HepG2 (cell line): ENCODE data around the gene PRKN.

Experiments used
- CREB1 ChIP-seq, 2 experiments: fragments of 450-650 bp in 1 of 2; IDR thresholded peaks; 2 replicates each; pipeline ENCODE4 v1.6.1; 2016 to 2017; ENCODE audit warnings: control low read depth in 1 of 2, mild to moderate bottlenecking in 1 of 2, missing compliant biosample characterization in 1 of 2, missing genetic modification characterization in 1 of 2
- EP300 ChIP-seq, 3 experiments: sonication (generic) in 1 of 3; formaldehyde crosslinking in 1 of 3; IDR thresholded peaks; 2 replicates each; pipeline versions ENCODE4 v1.5.1 to v1.6.1; 2011 to 2020; ENCODE audit warnings: low read depth in 2 of 3, low read length in 2 of 3, borderline replicate concordance in 1 of 3, improper control_type of control experiment in 1 of 3, mild to moderate bottlenecking in 1 of 3, missing genetic modification reagents in 1 of 3, moderate library complexity in 1 of 3
- HBP1 ChIP-seq: IDR thresholded peaks from 2 replicates; pipeline ENCODE4 v1.6.1; 2016; ENCODE audit warnings: low read depth, control low read depth
- RAD21 ChIP-seq: fragments of 450-650 bp; formaldehyde crosslinking; IDR thresholded peaks from 2 replicates; pipeline ENCODE4 v1.5.0; 2020; ENCODE audit warnings: mild to moderate bottlenecking
- ZNF484 ChIP-seq: sonication (generic); formaldehyde crosslinking; IDR thresholded peaks from 2 replicates; pipeline ENCODE4 v1.5.1; 2020; ENCODE audit warnings: mild to moderate bottlenecking, low read depth, missing genetic modification reagents, borderline replicate concordance
- TF ChIP-seq, protein P1 (sequence below): IDR thresholded peaks from 2 replicates; pipeline ENCODE4 v1.6.1; 2018; ENCODE audit warnings: missing genetic modification reagents
- TF ChIP-seq, protein P2 (sequence below): sonication (generic); formaldehyde crosslinking; IDR thresholded peaks from 2 replicates; pipeline ENCODE4 v1.4.0; 2020; ENCODE audit warnings: missing genetic modification reagents
- TF ChIP-seq, protein P3 (sequence below): sonication (generic); formaldehyde crosslinking; IDR thresholded peaks from 2 replicates; pipeline ENCODE4 v1.4.0; 2020; ENCODE audit warnings: missing genetic modification reagents
- TF ChIP-seq, protein P4 (sequence below): sonication (generic); formaldehyde crosslinking; IDR thresholded peaks from 2 replicates; pipeline ENCODE4 v1.5.0; 2020; ENCODE audit warnings: mild to moderate bottlenecking, missing genetic modification reagents, moderate library complexity

GRCh38 chr6:161660666-161661571 is 1066.6 kb downstream of the PRKN start:
- TF ChIP-seq, protein P1, sequence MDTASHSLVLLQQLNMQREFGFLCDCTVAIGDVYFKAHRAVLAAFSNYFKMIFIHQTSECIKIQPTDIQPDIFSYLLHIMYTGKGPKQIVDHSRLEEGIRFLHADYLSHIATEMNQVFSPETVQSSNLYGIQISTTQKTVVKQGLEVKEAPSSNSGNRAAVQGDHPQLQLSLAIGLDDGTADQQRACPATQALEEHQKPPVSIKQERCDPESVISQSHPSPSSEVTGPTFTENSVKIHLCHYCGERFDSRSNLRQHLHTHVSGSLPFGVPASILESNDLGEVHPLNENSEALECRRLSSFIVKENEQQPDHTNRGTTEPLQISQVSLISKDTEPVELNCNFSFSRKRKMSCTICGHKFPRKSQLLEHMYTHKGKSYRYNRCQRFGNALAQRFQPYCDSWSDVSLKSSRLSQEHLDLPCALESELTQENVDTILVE (CRISPR knock-in tag), result no peak
- TF ChIP-seq, protein P2, sequence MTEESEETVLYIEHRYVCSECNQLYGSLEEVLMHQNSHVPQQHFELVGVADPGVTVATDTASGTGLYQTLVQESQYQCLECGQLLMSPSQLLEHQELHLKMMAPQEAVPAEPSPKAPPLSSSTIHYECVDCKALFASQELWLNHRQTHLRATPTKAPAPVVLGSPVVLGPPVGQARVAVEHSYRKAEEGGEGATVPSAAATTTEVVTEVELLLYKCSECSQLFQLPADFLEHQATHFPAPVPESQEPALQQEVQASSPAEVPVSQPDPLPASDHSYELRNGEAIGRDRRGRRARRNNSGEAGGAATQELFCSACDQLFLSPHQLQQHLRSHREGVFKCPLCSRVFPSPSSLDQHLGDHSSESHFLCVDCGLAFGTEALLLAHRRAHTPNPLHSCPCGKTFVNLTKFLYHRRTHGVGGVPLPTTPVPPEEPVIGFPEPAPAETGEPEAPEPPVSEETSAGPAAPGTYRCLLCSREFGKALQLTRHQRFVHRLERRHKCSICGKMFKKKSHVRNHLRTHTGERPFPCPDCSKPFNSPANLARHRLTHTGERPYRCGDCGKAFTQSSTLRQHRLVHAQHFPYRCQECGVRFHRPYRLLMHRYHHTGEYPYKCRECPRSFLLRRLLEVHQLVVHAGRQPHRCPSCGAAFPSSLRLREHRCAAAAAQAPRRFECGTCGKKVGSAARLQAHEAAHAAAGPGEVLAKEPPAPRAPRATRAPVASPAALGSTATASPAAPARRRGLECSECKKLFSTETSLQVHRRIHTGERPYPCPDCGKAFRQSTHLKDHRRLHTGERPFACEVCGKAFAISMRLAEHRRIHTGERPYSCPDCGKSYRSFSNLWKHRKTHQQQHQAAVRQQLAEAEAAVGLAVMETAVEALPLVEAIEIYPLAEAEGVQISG (CRISPR knock-in tag), result no peak
- TF ChIP-seq EP300 (IDR thresholded peaks at IDR 0.05; ENCODE audit: low read depth in 2 of 2, low read length in 2 of 2), result no peak
- TF ChIP-seq EP300 (CRISPR knock-in tag; IDR thresholded peaks at IDR 0.05; ENCODE audit: borderline replicate concordance), result no peak
- TF ChIP-seq, protein P3, sequence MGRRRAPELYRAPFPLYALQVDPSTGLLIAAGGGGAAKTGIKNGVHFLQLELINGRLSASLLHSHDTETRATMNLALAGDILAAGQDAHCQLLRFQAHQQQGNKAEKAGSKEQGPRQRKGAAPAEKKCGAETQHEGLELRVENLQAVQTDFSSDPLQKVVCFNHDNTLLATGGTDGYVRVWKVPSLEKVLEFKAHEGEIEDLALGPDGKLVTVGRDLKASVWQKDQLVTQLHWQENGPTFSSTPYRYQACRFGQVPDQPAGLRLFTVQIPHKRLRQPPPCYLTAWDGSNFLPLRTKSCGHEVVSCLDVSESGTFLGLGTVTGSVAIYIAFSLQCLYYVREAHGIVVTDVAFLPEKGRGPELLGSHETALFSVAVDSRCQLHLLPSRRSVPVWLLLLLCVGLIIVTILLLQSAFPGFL (CRISPR knock-in tag), result no peak
- no peak for TF ChIP-seq ZNF484 (CRISPR knock-in tag)
- TF ChIP-seq RAD21, result no peak
- TF ChIP-seq HBP1 (CRISPR knock-in tag), result no peak
- no peak for TF ChIP-seq CREB1 (IDR thresholded peaks at IDR 0.05)
- TF ChIP-seq CREB1 (CRISPR knock-in tag; IDR thresholded peaks at IDR 0.05), result no peak
- TF ChIP-seq, protein P4, sequence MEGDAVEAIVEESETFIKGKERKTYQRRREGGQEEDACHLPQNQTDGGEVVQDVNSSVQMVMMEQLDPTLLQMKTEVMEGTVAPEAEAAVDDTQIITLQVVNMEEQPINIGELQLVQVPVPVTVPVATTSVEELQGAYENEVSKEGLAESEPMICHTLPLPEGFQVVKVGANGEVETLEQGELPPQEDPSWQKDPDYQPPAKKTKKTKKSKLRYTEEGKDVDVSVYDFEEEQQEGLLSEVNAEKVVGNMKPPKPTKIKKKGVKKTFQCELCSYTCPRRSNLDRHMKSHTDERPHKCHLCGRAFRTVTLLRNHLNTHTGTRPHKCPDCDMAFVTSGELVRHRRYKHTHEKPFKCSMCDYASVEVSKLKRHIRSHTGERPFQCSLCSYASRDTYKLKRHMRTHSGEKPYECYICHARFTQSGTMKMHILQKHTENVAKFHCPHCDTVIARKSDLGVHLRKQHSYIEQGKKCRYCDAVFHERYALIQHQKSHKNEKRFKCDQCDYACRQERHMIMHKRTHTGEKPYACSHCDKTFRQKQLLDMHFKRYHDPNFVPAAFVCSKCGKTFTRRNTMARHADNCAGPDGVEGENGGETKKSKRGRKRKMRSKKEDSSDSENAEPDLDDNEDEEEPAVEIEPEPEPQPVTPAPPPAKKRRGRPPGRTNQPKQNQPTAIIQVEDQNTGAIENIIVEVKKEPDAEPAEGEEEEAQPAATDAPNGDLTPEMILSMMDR (CRISPR knock-in tag), result peak; percentile 54
